ENCODE measurements around the gene KASH5.
"Not testable (repeated sequence)": the region's sequence is repeated elsewhere in the genome, so short reads cannot be mapped to it uniquely, and the experiment has no call there.

The KASH5 gene

DNA sequence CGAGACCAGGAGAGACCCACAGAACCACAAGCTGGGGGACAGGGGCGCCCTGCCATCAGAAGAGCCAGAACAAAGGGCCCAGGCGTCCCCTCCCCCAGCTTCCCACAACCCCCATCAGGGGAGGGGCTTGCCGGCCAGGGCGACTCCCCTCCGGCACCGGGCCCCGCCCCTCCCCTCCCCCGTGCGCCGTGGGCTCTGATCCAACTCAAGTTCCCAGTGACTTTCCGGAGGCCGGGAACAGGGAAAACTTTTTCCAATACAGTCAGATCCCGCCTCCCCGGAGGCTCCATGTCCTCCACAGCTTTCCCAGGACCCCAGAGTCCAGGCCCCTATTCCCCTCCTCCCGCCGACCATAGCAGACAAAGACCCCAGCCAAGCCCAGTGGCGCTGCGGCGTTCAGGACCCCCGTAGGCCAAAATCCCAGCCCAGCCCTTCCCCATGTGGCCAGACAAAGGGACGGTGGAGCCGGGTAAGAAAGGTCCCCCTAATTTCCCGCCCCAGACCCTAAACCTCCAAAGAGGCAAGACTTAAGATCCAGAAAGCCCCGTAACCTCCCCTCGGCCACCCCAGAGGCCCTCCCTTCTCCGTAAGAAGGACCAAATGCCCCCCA, 26.5 kb upstream of the KASH5 start:
- DNase-seq (ENCODE audit: extremely low read depth in 1 of 2, low read depth in 1 of 2) = no peak

GRCh38 chr19:49362048-49362928, 25.8 kb upstream of the KASH5 start, which contains the start of gene TEAD2:
Gene TEAD2, minus strand, starts transcription at chr19:49362416. Its CDS starts 2,341 bp downstream, at chr19:49360075.
- DNase-seq (ENCODE audit: extremely low read depth in 1 of 2, low read depth in 1 of 2) = no peak

- no peak for DNase-seq (ENCODE audit: extremely low read depth in 1 of 2, low read depth in 1 of 2)
These were observed 25.2 kb upstream of the KASH5 start for GRCh38 chr19:49362929-49363267.

- DNase-seq (ENCODE audit: extremely low read depth in 1 of 2, low read depth in 1 of 2) = peak; percentile 19 to 34
These were observed 24.6 kb upstream of the KASH5 start, which contains the start of gene DKKL1 for GRCh38 chr19:49363268-49364082. Gene DKKL1, plus strand, starts transcription at chr19:49363877. Its CDS starts 122 bp downstream, at chr19:49363999.

- DNase-seq (ENCODE audit: extremely low read depth in 1 of 2, low read depth in 1 of 2) = no peak
These were observed 23.8 kb upstream of the KASH5 start for GRCh38 chr19:49364083-49364737.

DNA sequence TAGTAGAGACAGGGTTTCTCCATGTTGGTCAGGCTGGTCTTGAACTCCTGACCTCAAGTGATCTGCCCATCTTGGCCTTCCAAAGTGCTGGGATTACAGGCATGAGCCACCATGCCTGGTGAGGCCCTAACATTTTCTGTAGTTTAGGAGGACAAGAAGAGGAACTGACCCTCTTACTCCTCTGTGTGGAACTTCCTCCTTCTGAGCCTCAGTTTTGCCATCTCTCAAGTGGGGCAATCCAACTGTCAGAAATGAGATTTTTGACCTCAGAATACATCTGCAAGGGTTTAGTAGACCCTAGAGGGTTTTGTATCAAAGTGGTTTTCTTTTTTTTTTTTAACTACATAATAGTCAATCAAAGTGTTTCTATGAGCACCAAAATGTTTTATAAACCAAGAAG, 21.9 kb upstream of the KASH5 start:
- DNase-seq (ENCODE audit: extremely low read depth in 1 of 2, low read depth in 1 of 2) = no peak

GRCh38 chr19:49368711-49369358, 19.2 kb upstream of the KASH5 start:
- no peak for DNase-seq (ENCODE audit: extremely low read depth in 1 of 2, low read depth in 1 of 2)

- DNase-seq (ENCODE audit: extremely low read depth in 1 of 2, low read depth in 1 of 2) = no peak
These were observed 16.9 kb upstream of the KASH5 start for GRCh38 chr19:49371184-49371583.

DNA sequence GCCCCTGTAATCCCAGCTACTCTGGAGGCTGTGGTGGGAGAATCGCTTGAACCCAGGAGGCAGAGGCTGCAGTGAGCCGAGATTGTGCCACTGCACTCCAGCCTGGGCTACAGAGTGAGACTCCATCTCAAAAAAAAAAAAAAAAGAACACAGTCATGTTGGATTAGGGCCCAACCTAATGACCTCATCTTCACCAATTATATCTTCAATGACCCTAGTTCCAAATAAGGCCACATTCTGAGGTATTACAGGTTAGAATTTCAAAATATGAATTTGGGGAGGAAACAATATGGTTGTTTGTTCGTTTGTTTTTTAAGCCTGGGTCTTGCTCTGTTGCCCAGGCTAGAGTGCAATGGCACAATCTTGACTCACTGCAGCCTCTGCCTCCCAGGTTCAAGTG, 14.9 kb upstream of the KASH5 start:
- not testable (repeated sequence) for DNase-seq (ENCODE audit: extremely low read depth in 1 of 2, low read depth in 1 of 2)

- no peak for DNase-seq (ENCODE audit: extremely low read depth in 1 of 2, low read depth in 1 of 2)
These were observed 13.2 kb upstream of the KASH5 start for GRCh38 chr19:49374665-49375434.

DNA sequence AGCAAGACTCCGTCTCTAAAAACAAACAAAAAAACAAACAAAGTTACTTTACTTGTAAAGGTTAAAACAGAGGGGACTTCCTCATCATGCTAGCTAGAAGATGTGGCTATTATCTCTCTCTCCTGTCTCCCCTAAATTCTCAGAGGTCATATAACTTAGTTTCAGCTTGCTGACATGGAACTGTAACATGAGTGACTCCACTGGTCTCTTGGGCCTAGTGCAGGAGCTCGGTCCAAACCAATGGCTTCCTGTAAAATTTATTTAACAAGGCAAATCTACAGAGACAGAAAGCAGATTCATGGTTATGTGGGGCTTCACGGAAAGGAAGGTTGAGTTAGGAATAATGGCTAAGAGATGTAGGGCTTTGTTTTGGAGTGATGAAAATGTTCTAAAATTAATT, 9.5 kb upstream of the KASH5 start:
- no peak for DNase-seq (ENCODE audit: extremely low read depth in 1 of 2, low read depth in 1 of 2)

- DNase-seq (ENCODE audit: extremely low read depth in 1 of 2, low read depth in 1 of 2) = no peak
These were observed 7.7 kb upstream of the KASH5 start for GRCh38 chr19:49380391-49380790.

- no peak for DNase-seq (ENCODE audit: extremely low read depth in 1 of 2, low read depth in 1 of 2)
These were observed 5.4 kb upstream of the KASH5 start for GRCh38 chr19:49382639-49383038.

GRCh38 chr19:49383599-49383998, 4.5 kb upstream of the KASH5 start:
- DNase-seq (ENCODE audit: extremely low read depth in 1 of 2, low read depth in 1 of 2) = no peak

DNA sequence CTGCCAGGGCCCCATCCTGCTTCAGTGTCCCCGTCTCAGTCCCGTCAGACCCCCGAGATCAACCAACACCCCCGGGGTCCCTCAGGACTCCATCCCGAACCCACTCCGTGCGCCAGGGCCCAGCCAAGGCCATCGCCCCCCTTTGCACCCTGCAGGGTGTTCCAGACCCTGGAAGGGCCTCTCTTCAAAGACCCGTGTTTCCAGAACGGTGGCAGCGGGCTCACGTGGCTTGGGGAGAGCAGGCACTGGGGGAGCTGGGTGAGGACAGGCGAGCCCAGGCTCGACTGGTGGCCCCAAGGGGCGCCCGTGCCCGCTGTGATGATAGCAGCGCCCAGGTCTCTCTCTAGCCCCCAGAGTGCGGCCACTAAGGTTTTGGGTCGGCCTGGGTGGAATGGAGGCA, 1.4 kb downstream of the KASH5 start:
- DNase-seq (ENCODE audit: extremely low read depth in 1 of 2, low read depth in 1 of 2) = no peak

DNA sequence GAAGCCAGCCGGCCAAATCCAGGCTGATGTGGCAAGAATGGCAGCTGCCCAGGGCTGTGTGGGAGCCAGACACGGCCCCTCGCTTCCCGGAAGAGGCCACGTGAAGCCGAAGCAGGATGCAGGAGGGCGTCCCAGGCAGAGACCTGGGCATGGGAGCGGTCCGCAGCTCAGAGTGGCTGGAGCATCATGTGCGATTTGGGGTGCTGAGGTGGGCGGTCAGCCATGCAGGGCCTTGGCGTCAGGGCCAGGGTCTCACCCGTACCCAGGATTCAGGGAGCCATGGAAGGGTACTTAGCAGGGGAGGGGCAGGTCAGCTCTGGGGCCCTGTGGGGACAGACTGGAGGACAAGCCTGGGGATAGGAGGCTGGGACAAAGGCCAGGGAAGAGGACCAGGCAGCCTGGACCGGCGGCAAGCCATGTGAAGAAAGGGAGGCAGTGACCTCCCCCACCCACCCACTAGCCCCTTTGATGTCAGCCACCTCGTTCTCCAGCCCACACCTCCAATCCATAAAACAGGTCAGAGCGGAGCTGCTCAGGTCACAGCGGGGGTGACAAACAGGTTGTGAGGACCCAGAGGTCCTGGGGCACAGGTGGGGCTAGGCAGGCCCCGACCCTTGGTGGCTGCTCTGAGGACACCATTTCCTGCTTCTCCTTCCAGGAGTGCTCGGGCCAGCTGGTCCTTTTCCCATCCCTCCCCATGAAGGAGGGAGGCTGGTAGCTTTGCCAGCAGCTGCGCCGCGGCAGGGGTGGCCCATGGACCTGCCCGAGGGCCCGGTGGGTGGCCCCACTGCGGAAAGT, 2.3 kb downstream of the KASH5 start:
- no peak for DNase-seq (ENCODE audit: extremely low read depth in 1 of 2, low read depth in 1 of 2)

- no peak for DNase-seq (ENCODE audit: extremely low read depth in 1 of 2, low read depth in 1 of 2)
These were observed 2.9 kb downstream of the KASH5 start for GRCh38 chr19:49390929-49391359.

- DNase-seq (ENCODE audit: extremely low read depth in 1 of 2, low read depth in 1 of 2) = peak; percentile 55 to 61
These were observed 3.7 kb downstream of the KASH5 start for GRCh38 chr19:49391581-49392399.
